NCI-H2029 treated with DMSO at 0.1 percent for 48 hours (cell line): Measurements from ENCODE around the gene EME1.

Source experiments
- DNase-seq: peaks from one replicate; lab custom pipeline; 2025; lab: John Stamatoyannopoulos, UW

Gene EME1

GRCh38 chr17:50363217-50364060 lies 9.6 kb upstream of the EME1 start:
- DNase-seq: no peak

DNA sequence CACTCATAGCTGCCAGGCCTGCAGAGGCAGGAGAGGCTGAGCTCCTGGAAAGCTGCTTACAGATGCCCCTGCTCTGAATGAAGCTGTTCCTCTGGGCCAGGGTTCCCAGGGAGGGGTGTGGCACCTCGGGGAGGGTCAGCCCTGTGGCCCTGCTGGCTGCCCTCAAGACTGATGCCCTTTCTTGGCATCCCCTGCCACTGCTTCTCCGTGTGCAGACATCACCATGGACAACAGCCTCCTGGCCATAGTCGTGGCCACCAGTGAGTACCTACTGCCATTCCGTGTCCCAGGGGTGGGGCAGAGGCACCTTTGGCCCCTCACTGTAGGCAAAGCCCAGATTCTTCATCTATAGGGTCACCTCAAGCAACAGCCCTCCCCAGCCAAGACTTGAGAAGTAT lies 9.0 kb upstream of the EME1 start:
- DNase-seq: no peak

GRCh38 chr17:50364715-50365114 lies 8.3 kb upstream of the EME1 start:
- DNase-seq: no peak

DNA sequence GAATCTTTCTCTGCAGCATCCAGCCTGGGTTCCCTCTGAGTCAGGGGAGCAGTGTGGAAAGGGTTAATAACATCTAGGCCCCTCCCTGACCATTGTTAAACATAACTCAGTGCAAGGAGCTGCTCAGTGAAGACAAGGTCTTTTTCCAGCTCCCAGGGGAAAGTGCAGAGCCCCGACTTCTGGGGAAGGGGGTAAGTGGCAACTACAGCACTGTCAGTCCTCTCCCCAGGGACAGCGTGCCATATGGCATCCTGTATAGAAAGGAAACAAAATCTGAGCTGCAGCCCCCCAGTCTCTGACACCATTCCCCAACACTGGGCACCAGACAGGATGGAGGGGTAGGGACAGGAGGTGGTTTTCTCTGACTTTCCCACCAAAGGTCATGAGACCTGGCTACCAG lies 7.9 kb upstream of the EME1 start:
- DNase-seq: no peak

DNA sequence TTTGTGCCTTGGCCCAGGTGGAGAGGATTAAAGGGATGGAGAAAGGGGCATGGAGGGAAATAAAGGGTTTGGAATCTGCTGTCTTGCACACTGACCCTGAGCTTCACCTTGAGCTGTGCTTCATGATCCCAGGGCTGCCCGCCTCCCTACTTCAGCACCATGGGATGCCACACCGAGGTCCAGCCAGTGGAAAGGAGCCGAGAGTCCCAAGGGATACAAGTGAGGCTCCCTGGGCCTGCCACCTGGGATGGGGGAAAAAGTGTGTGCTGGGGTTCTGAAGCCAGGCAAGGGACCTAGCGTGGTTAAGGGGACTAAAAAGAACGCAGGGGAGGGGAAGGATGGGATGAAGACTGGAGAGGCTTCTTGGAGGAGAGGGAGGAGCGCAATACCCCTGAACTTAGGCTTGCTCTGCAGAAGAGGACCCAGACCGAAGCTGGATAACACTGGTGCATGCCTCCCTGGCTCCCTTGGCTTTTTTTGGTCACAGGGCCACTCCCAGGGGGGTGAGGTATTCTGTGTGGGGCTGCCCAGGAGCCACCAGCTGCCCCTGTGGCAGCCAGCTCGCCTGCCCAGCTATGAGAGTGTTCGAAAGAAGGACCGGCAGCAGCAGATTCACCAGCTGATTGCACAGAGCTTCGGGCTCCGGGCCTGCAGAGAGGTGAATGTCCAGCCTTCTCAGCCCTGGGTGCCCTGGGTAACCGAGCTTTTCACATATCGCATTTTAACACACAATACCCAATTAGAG lies 7.2 kb upstream of the EME1 start:
- DNase-seq: no peak

- DNase-seq: no peak
Measured at GRCh38 chr17:50367401-50367800, 5.6 kb upstream of the EME1 start.

DNA sequence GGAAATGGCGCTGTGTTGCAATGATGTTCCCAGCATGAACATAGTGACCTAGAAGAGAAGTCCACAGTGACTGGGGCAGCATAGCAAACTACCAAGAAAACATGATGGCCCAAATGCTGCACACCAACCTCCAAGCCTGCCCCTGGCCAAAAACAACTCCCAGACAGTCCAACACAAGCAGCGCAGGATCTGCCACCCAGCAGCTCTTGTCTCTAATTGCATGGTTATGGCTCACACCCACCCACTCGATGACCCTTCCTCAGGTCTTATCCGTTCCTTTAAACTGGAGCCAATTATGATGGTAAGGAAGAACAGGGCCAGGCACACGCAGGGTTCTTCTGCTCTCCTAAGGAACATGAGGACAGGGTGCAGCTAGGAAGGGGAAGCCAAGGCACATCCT lies 3.0 kb upstream of the EME1 start:
- DNase-seq: no peak

DNA sequence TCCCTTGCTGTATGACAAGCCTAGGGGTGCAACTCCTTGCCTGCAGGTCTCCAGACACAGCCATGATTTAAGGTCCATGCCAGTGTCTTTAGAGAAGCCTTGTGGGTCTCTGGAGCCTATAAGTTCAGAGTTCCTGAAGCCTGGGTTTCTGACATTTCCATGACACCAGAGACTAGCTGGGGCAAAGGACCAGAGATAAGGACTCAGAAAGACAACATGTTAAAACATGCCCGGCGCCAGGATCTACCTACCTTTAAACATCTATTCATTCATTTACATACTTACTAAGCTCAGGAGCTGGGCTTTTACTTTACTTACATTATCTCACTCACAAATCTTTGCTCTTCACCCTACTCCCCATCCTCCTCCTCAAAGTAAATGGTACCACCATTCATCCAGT lies 1.5 kb upstream of the EME1 start:
- no peak for DNase-seq

DNA sequence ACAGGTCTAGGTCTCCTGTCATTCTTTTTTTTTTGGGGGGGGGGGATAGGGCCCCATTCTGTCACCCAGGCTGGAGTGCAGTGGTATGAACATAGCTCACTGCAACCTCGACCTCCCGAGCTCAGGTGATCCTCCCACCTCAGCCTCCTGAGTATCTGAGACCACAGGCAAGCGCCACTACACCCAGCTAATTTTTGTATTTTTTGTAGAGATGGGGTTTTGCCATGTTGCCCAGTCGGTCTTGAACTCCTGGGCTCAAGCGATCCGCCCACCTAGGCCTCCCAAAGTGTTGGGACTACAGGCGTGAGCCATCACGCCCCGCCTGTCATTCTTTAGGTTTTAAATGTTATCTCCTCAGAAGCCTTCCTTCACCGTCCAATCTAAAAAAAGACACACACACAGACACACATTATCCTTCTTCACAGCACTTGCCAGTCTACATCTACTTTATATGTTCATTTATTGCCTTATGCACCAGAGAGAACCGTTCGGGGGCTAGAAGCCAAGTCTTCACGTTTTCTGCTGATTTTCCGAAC lies 739 bp upstream of the EME1 start:
- no peak for DNase-seq

- DNase-seq: no peak
Measured at GRCh38 chr17:50373705-50374104, 676 bp downstream of the EME1 start.

DNA sequence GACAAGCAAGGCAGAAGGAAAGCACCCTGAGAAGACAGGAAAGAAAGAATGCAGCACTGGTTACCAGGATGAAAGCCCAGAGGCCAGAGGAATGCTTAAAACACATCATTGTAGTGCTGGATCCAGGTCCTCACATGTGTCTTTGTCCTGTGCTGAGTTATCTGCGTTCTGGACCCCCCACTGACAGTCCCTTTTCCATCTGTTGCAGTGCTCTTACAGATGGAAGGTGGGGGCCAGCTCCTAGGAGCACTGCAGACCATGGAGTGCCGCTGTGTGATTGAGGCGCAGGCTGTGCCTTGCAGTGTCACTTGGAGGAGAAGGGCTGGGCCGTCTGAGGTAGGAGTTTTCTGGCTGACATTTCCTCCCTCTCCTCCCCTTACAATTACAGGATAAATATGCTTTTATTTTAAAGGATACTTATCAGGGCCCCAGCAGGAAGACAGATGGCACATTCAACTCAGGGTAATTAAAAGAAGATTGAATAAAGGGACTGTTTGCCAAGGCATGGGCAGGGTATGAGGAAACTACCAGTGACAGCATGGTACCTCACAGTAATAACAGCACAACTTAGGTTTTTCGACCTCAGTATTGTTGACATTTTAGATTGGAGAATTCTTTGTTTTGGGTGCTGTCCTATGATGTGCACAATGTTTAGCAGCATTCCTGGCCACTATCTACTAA lies 3.0 kb downstream of the EME1 start:
- no peak for DNase-seq

GRCh38 chr17:50379351-50380132 lies 6.5 kb downstream of the EME1 start:
- no peak for DNase-seq

DNA sequence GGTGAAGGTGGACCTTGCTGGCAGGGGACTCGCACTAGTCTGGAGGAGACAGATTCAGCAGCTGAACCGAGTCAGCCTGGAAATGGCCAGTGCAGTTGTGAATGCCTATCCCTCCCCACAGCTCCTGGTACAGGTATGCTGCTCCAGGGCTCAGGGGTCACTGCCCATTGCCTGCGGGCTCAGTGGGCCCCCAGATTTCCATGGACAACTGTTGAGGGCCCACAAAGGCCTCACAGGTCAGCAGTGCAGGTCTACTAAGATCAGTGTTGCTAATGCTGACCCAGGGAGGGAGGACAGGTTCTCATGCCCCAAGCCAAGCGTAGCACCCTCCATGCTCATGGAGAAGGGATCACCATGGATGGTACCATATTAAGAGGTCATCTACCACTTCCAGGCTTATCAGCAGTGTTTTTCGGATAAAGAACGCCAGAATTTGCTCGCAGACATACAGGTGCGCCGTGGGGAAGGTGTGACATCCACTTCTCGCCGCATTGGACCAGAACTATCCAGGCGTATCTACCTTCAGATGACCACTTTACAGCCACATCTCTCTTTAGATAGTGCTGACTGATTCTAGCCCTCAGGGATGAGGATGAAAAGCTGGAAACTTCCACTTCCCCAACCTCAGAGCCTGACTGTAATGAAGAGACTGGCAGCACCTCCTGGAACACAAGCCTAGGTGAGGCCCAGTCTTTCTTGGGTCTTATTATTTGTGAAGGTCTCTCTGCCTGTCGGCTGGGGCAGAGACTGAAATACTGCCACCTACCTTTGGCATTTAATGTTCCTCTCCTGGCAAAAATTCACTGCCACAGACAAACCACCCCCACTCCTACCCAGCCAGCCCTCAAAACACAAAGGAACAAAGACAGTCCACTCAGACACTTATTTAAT lies 7.6 kb downstream of the EME1 start:
- DNase-seq: no peak

- no peak for DNase-seq
Measured at GRCh38 chr17:50381260-50381815, 8.3 kb downstream of the EME1 start.

DNA sequence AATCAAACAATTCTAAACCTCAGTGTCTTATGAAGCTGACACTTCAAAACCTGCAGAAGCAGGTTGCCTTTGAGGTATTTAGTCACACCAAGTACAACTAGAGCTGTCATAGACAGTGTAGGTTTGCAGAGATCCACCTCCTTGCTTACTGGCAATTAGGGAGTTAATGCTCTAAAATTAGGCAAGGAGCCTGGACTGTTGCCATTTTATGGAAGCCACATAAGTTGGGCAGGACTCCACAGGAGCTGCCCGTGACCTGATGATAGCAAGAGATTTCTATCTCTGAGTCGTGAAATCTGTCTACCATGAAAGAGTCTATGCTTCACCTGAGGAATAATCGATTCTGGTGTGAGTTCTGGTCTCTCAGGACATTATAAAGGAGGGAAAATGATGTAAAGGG lies 8.9 kb downstream of the EME1 start:
- no peak for DNase-seq

GRCh38 chr17:50382931-50383330 lies 9.9 kb downstream of the EME1 start:
- no peak for DNase-seq

- DNase-seq: no peak
Measured at GRCh38 chr17:50386510-50386909, 13.5 kb downstream of the EME1 start.

- DNase-seq: no peak
Measured at GRCh38 chr17:50388728-50389127, 15.7 kb downstream of the EME1 start.

DNA sequence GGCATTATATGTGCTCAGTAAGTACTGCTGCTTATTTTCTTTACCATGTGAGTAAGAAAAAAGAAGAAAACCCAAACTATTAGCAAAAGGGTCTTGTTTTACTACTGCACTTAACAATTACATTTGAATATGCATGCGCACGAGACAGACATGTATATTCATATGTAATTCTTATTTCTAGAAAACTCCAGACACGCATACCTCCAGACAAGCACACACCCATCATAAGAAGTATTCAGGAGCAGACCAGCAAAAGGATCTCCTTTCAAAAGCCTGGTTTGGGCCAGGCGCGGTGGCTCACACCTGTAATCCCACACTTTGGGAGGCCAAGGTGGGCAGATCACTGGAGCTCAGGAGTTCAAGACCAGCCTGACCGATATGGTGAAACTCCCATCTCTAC lies 16.5 kb downstream of the EME1 start:
- no peak for DNase-seq

GRCh38 chr17:50392621-50393020 lies 19.6 kb downstream of the EME1 start:
- no peak for DNase-seq

- no peak for DNase-seq
Measured at GRCh38 chr17:50393700-50394099, 20.7 kb downstream of the EME1 start.
